GM13977 (cell line): ENCODE results near the gene RLN2.
"Not testable (repeated sequence)": the region's sequence is repeated elsewhere in the genome, so short reads cannot be mapped to it uniquely, and the experiment has no call there.

Source experiments
- DNase-seq: peaks from one replicate; pipeline ENCODE4 v3.0.0; 2012; ENCODE audit warnings: low spot score
- CTCF ChIP-seq: IDR thresholded peaks from 2 replicates; pipeline ENCODE4 v1.5.1; 2012; ENCODE audit warnings: mild to moderate bottlenecking, control low read depth; ENCODE audit not compliant: insufficient read depth; ENCODE audit errors: extremely low read depth, missing control alignments
- in situ Hi-C: fragments of 300-500 bp; cut with MboI; formaldehyde crosslinking; loops from one replicate; pipeline ENCODE4 v1.12.0; 2022; ENCODE audit warnings: low sequenced_read_pairs, low pct_unique_long_range_greater_than_20kb, mixed read lengths, inconsistent platforms; ENCODE audit not compliant: unreplicated experiment

RLN2 gene

GRCh38 chr9:5303840-5304795 is at the start of gene RLN2:
Gene RLN2, minus strand, starts transcription at chr9:5304716. Its CDS starts 136 bp downstream, at chr9:5304580.
- peak; percentile 12 for DNase-seq

GRCh38 chr9:5354184-5354583 is 49.7 kb upstream of the RLN2 start:
- in situ Hi-C loops, result no loop called here
- no peak for TF ChIP-seq CTCF
- no peak for DNase-seq

More at GRCh38 chr9:5303840-5304795, at the start of gene RLN2:
- in situ Hi-C loops, result not testable (repeated sequence)

GRCh38 chr9:5352637-5353248 is 48.2 kb upstream of the RLN2 start:
- TF ChIP-seq CTCF, result no peak
- DNase-seq, result no peak
- in situ Hi-C loops, result no loop called here

GRCh38 chr9:5338992-5339981 is 34.8 kb upstream of the RLN2 start, which contains the start of gene RLN1:
Gene RLN1, minus strand, starts transcription at chr9:5339876. Its CDS starts 130 bp downstream, at chr9:5339746.
- DNase-seq, in situ Hi-C loops: not testable (repeated sequence)

- no peak for DNase-seq
- TF ChIP-seq CTCF, result no peak
- in situ Hi-C loops, result no loop called here
These were observed 32.2 kb upstream of the RLN2 start for GRCh38 chr9:5336688-5337087.

GRCh38 chr9:5331276-5331675 is 26.8 kb upstream of the RLN2 start:
- DNase-seq, in situ Hi-C loops: not testable (repeated sequence)

GRCh38 chr9:5326893-5327548 is 22.5 kb upstream of the RLN2 start:
- in situ Hi-C loops, result no loop called here
- no peak for DNase-seq
- no peak for TF ChIP-seq CTCF
